Measurements from ENCODE around the gene MBD5. TPM values are rescaled to one million over a fixed set of nuclear protein-coding genes. Genes with fewer than 3 reads are reported as not detected.

MBD5 gene
- total RNA-seq, 1 experiment from 2014 or later, result 33.7 TPM

- TF ChIP-seq STAT6 (CRISPR knock-in tag; conservative IDR thresholded peaks at IDR 0.05; ENCODE audit: low read depth), result no peak
Observed at GRCh38 chr2:148282201-148282600, 261.3 kb downstream of the MBD5 start (continued).

GRCh38 chr2:148292431-148292830 is 271.5 kb downstream of the MBD5 start:
- ATAC-seq, result no peak
- H3K36me3 Mint-ChIP-seq, result peaks cover 12% of the 10 kb centered on the region
- H3K4me3 Mint-ChIP-seq, result no peak overlapping the region
- no peak for TF ChIP-seq MLX (CRISPR knock-in tag; IDR thresholded peaks at IDR 0.05)
- no peak for TF ChIP-seq ZNF425 (CRISPR knock-in tag; conservative IDR thresholded peaks at IDR 0.05)
- no peak for TF ChIP-seq EMX1 (CRISPR knock-in tag; IDR thresholded peaks at IDR 0.05)
- no peak for TF ChIP-seq RORB (CRISPR knock-in tag; IDR thresholded peaks at IDR 0.05)
- no peak for TF ChIP-seq CDX4 (CRISPR knock-in tag; IDR thresholded peaks at IDR 0.05; ENCODE audit: borderline replicate concordance)
- no peak for TF ChIP-seq ATF3 (CRISPR knock-in tag; conservative IDR thresholded peaks at IDR 0.05)
- TF ChIP-seq TEAD4 (CRISPR knock-in tag; IDR thresholded peaks at IDR 0.05), result no peak
- no peak for TF ChIP-seq ZNF416 (CRISPR knock-in tag; IDR thresholded peaks at IDR 0.05)
- no peak overlapping the region for H3K27ac Mint-ChIP-seq
- no peaks in the 10 kb centered on the region; the same call in 1 of the 2 replicates for H3K27me3 Mint-ChIP-seq (ENCODE audit: low read depth)
- peaks cover 19% of the 10 kb centered on the region for H3K9me3 Mint-ChIP-seq
- DNase-seq (ENCODE audit: low spot score), result no peak
- POLR2A ChIA-PET, result no interaction called here
- CTCF ChIA-PET, result no interaction called here
- peaks cover 2% of the 10 kb centered on the region for H3K4me1 Mint-ChIP-seq

- TF ChIP-seq CREB1 (CRISPR knock-in tag; IDR thresholded peaks at IDR 0.05), result no peak
- TF ChIP-seq TCF7 (CRISPR knock-in tag; IDR thresholded peaks at IDR 0.05; ENCODE audit: low read depth), result no peak
- no peak for TF ChIP-seq IRF2 (CRISPR knock-in tag; IDR thresholded peaks at IDR 0.05; ENCODE audit: borderline replicate concordance, low read depth)
- no peak for TF ChIP-seq ZNF121 (CRISPR knock-in tag; IDR thresholded peaks at IDR 0.05)
- no peak for TF ChIP-seq ZNF416 (CRISPR knock-in tag; IDR thresholded peaks at IDR 0.05)
- TF ChIP-seq USF2 (CRISPR knock-in tag; IDR thresholded peaks at IDR 0.05), result no peak
- no peak for TF ChIP-seq FOXJ3 (CRISPR knock-in tag; IDR thresholded peaks at IDR 0.05; ENCODE audit: borderline replicate concordance)
- TF ChIP-seq ZNF396 (CRISPR knock-in tag; IDR thresholded peaks at IDR 0.05; ENCODE audit: borderline replicate concordance), result no peak
- no peak for TF ChIP-seq E2F5 (CRISPR knock-in tag; IDR thresholded peaks at IDR 0.05)
- no peak for TF ChIP-seq MYBL2 (CRISPR knock-in tag; IDR thresholded peaks at IDR 0.05)
- TF ChIP-seq ARID4B (CRISPR knock-in tag; IDR thresholded peaks at IDR 0.05; ENCODE audit: borderline replicate concordance), result no peak
- ATAC-seq, result no peak
- H3K9me3 Mint-ChIP-seq, result peaks cover 13% of the 10 kb centered on the region
- H3K36me3 Mint-ChIP-seq, result peaks cover 7% of the 10 kb centered on the region; the same call in 1 of the 2 replicates
- POLR2A ChIA-PET, result no interaction called here
- H3K27ac Mint-ChIP-seq, result no peak overlapping the region
- peaks cover 30% of the 10 kb centered on the region for H3K4me1 Mint-ChIP-seq
- H3K27me3 Mint-ChIP-seq (ENCODE audit: low read depth), result no peaks in the 10 kb centered on the region; the same call in 1 of the 2 replicates
- DNase-seq (ENCODE audit: low spot score), result no peak
- CTCF ChIA-PET, result interaction anchor here (0.6 to 1.1 kb wide), 2 partner anchors 211 to 371 kb away, joined by 3 read pairs; no protein-coding TSS in a partner anchor
- H3K4me3 Mint-ChIP-seq, result no peak overlapping the region
Observed at GRCh38 chr2:148298196-148298595, 277.3 kb downstream of the MBD5 start.
